ENCODE measurements around the gene S1PR4. TPM values are rescaled to one million over a fixed set of nuclear protein-coding genes. Genes with fewer than 3 reads are reported as not detected.

The S1PR4 gene
- total and polyA plus RNA-seq, 2 experiments from 2014 or later: 0.24 TPM; not detected in 1

GRCh38 chr19:3211191-3211590 lies 32.6 kb downstream of the S1PR4 start (continued):
- no peak for TF ChIP-seq ETS1 (IDR thresholded peaks at IDR 0.05)
- TF ChIP-seq EZH2 (IDR thresholded peaks at IDR 0.05; ENCODE audit: low read depth, unreplicated experiment): no peak
- TF ChIP-seq NANOG (IDR thresholded peaks at IDR 0.05; ENCODE audit: borderline replicate concordance): no peak
- no peak for TF ChIP-seq ZNF331 (CRISPR knock-in tag; IDR thresholded peaks at IDR 0.05; ENCODE audit: low read depth)

- H3K27ac ChIP-seq (ENCODE audit: low read depth): no peak overlapping the region
- H3K9me2 ChIP-seq (ENCODE audit: insufficient read depth): no peaks in the 10 kb centered on the region
- H3K27me3 ChIP-seq (ENCODE audit: insufficient read depth): no peaks in the 10 kb centered on the region
- no peaks in the 10 kb centered on the region for H3K36me3 ChIP-seq (ENCODE audit: insufficient read depth)
- no peak overlapping the region for H3K27ac Mint-ChIP-seq
- H3K27me3 Mint-ChIP-seq (ENCODE audit: insufficient read depth, low read depth, poor library complexity): peaks cover 11% of the 10 kb centered on the region
- DNase-seq (ENCODE audit: low spot score) (no peak), ATAC-seq (no peak)
- peaks cover 6% of the 10 kb centered on the region; the same call in 1 of the 2 replicates for H4K20me1 ChIP-seq (replicated peaks; ENCODE audit: insufficient read depth)
- H2AFZ ChIP-seq: no peak overlapping the region
- H3K4me1 Mint-ChIP-seq: peaks cover 8% of the 10 kb centered on the region
- H3K79me2 ChIP-seq (replicated peaks; ENCODE audit: insufficient read depth): no peaks in the 10 kb centered on the region
- H3K4me3 Mint-ChIP-seq: no peak overlapping the region
- peaks cover 8% of the 10 kb centered on the region for H3K36me3 Mint-ChIP-seq (ENCODE audit: low read depth)
- H3K4me3 ChIP-seq: no peak overlapping the region
- peaks cover 4% of the 10 kb centered on the region; the same call in 1 of the 2 replicates for H3K4me1 ChIP-seq (ENCODE audit: insufficient read depth)
- H3K4me2 ChIP-seq: no peak overlapping the region
- no peaks in the 10 kb centered on the region for H3K9me3 Mint-ChIP-seq
- no peaks in the 10 kb centered on the region for H3F3A ChIP-seq (replicated peaks; ENCODE audit: low read depth)
- no peak for TF ChIP-seq ZNF114 (CRISPR knock-in tag; IDR thresholded peaks at IDR 0.05)
- TF ChIP-seq, protein P1, sequence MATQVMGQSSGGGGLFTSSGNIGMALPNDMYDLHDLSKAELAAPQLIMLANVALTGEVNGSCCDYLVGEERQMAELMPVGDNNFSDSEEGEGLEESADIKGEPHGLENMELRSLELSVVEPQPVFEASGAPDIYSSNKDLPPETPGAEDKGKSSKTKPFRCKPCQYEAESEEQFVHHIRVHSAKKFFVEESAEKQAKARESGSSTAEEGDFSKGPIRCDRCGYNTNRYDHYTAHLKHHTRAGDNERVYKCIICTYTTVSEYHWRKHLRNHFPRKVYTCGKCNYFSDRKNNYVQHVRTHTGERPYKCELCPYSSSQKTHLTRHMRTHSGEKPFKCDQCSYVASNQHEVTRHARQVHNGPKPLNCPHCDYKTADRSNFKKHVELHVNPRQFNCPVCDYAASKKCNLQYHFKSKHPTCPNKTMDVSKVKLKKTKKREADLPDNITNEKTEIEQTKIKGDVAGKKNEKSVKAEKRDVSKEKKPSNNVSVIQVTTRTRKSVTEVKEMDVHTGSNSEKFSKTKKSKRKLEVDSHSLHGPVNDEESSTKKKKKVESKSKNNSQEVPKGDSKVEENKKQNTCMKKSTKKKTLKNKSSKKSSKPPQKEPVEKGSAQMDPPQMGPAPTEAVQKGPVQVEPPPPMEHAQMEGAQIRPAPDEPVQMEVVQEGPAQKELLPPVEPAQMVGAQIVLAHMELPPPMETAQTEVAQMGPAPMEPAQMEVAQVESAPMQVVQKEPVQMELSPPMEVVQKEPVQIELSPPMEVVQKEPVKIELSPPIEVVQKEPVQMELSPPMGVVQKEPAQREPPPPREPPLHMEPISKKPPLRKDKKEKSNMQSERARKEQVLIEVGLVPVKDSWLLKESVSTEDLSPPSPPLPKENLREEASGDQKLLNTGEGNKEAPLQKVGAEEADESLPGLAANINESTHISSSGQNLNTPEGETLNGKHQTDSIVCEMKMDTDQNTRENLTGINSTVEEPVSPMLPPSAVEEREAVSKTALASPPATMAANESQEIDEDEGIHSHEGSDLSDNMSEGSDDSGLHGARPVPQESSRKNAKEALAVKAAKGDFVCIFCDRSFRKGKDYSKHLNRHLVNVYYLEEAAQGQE (IDR thresholded peaks at IDR 0.05; ENCODE audit: unreplicated experiment): no peak
- no peak for TF ChIP-seq EZH2phosphoT487 (IDR thresholded peaks at IDR 0.05; ENCODE audit: unreplicated experiment)
- TF ChIP-seq NANOG (IDR thresholded peaks at IDR 0.05; ENCODE audit: borderline replicate concordance): no peak
- no peak for TF ChIP-seq ZNF331 (CRISPR knock-in tag; IDR thresholded peaks at IDR 0.05; ENCODE audit: low read depth)
- TF ChIP-seq POLR2AphosphoS5 (IDR thresholded peaks at IDR 0.05; ENCODE audit: low read depth): no peak
- TF ChIP-seq, protein P2, sequence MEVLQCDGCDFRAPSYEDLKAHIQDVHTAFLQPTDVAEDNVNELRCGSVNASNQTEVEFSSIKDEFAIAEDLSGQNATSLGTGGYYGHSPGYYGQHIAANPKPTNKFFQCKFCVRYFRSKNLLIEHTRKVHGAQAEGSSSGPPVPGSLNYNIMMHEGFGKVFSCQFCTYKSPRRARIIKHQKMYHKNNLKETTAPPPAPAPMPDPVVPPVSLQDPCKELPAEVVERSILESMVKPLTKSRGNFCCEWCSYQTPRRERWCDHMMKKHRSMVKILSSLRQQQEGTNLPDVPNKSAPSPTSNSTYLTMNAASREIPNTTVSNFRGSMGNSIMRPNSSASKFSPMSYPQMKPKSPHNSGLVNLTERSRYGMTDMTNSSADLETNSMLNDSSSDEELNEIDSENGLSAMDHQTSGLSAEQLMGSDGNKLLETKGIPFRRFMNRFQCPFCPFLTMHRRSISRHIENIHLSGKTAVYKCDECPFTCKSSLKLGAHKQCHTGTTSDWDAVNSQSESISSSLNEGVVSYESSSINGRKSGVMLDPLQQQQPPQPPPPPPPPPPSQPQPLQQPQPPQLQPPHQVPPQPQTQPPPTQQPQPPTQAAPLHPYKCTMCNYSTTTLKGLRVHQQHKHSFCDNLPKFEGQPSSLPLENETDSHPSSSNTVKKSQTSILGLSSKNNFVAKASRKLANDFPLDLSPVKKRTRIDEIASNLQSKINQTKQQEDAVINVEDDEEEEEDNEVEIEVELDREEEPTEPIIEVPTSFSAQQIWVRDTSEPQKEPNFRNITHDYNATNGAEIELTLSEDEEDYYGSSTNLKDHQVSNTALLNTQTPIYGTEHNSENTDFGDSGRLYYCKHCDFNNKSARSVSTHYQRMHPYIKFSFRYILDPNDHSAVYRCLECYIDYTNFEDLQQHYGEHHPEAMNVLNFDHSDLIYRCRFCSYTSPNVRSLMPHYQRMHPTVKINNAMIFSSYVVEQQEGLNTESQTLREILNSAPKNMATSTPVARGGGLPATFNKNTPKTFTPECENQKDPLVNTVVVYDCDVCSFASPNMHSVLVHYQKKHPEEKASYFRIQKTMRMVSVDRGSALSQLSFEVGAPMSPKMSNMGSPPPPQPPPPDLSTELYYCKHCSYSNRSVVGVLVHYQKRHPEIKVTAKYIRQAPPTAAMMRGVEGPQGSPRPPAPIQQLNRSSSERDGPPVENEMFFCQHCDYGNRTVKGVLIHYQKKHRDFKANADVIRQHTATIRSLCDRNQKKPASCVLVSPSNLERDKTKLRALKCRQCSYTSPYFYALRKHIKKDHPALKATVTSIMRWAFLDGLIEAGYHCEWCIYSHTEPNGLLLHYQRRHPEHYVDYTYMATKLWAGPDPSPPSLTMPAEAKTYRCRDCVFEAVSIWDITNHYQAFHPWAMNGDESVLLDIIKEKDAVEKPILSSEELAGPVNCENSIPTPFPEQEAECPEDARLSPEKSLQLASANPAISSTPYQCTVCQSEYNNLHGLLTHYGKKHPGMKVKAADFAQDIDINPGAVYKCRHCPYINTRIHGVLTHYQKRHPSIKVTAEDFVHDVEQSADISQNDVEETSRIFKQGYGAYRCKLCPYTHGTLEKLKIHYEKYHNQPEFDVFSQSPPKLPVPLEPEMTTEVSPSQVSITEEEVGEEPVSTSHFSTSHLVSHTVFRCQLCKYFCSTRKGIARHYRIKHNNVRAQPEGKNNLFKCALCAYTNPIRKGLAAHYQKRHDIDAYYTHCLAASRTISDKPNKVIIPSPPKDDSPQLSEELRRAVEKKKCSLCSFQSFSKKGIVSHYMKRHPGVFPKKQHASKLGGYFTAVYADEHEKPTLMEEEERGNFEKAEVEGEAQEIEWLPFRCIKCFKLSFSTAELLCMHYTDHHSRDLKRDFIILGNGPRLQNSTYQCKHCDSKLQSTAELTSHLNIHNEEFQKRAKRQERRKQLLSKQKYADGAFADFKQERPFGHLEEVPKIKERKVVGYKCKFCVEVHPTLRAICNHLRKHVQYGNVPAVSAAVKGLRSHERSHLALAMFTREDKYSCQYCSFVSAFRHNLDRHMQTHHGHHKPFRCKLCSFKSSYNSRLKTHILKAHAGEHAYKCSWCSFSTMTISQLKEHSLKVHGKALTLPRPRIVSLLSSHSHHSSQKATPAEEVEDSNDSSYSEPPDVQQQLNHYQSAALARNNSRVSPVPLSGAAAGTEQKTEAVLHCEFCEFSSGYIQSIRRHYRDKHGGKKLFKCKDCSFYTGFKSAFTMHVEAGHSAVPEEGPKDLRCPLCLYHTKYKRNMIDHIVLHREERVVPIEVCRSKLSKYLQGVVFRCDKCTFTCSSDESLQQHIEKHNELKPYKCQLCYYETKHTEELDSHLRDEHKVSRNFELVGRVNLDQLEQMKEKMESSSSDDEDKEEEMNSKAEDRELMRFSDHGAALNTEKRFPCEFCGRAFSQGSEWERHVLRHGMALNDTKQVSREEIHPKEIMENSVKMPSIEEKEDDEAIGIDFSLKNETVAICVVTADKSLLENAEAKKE (CRISPR knock-in tag; IDR thresholded peaks at IDR 0.05): no peak
- no peak for TF ChIP-seq ETS1 (IDR thresholded peaks at IDR 0.05)
- no peak for TF ChIP-seq STAT1 (IDR thresholded peaks at IDR 0.05; ENCODE audit: unreplicated experiment)
- no peak for TF ChIP-seq CREB1 (CRISPR knock-in tag; IDR thresholded peaks at IDR 0.05; ENCODE audit: low read depth)
Observed at GRCh38 chr19:3213159-3213558, 34.6 kb downstream of the S1PR4 start.

Data from GM23338 (cell line).